Gastroesophageal sphincter (tissue), 3 donors: ENCODE measurements around the gene APOL3.

Source experiments
- EP300 ChIP-seq: sonication (generic); formaldehyde crosslinking; IDR thresholded peaks from one replicate; pipeline ENCODE4 v1.6.1; 2017; ENCODE audit warnings: antibody characterized with exemption, mild to moderate bottlenecking
- TF ChIP-seq, protein P1 (sequence below), 4 experiments: fragments of 200-600 bp in 2 of 4; fragments of 450-650 bp in 2 of 4; sonication (generic) in 1 of 4; IDR thresholded peaks; one replicate each; pipeline ENCODE4 v1.5.1; 2017 to 2019; ENCODE audit warnings: antibody characterized with exemption in 4 of 4, mild to moderate bottlenecking in 2 of 4, moderate library complexity in 2 of 4

DNA sequence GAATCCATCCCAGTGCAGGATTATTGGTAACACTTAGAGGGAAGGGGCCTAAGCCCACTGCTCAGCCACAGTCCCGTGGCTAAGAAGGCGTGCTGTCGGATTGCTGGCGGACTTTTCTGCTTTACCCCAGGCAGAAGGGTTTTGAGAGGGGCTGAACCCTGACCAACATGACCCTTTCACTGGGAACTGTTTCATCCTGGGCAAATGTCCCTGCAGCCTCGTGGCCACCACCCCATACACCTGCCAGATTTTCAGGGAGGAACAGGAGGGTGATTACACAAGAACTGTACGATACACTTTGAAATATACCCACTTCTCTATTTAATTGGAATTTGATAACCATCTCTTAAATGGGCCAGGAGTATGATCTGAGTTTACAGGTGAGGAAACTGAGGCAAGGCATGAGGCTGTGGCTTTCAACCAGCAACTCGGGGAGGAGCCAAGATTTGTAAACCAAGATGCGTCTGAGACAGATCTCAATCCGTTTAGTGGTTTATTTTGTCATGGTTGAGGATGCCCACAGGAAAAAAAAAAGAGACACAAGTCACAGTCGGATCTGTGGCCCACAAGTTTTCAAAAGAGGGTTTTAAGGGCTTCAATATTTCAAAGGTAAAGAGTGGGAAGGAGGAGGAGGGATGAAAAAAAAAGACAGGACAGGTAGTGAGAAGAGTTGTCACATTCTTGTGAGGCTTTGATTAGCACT, 6.1 kb upstream of the APOL3 start:
- TF ChIP-seq, protein P1, sequence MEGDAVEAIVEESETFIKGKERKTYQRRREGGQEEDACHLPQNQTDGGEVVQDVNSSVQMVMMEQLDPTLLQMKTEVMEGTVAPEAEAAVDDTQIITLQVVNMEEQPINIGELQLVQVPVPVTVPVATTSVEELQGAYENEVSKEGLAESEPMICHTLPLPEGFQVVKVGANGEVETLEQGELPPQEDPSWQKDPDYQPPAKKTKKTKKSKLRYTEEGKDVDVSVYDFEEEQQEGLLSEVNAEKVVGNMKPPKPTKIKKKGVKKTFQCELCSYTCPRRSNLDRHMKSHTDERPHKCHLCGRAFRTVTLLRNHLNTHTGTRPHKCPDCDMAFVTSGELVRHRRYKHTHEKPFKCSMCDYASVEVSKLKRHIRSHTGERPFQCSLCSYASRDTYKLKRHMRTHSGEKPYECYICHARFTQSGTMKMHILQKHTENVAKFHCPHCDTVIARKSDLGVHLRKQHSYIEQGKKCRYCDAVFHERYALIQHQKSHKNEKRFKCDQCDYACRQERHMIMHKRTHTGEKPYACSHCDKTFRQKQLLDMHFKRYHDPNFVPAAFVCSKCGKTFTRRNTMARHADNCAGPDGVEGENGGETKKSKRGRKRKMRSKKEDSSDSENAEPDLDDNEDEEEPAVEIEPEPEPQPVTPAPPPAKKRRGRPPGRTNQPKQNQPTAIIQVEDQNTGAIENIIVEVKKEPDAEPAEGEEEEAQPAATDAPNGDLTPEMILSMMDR (IDR thresholded peaks at IDR 0.05) = no peak
- no peak for TF ChIP-seq EP300
